Esophagus muscularis mucosa (tissue), 3 donors: ENCODE results near the gene DSN1.

Source experiments
- POLR2A ChIP-seq: fragments of 450-650 bp; IDR thresholded peaks from one replicate; pipeline ENCODE4 v1.6.1; 2017; ENCODE audit warnings: antibody characterized with exemption, moderate library complexity, mild to moderate bottlenecking, low read depth
- TF ChIP-seq, protein P1 (sequence below), 3 experiments: fragments of 200-600 bp in 2 of 3; fragments of 450-650 bp in 1 of 3; sonication (generic) in 2 of 3; IDR thresholded peaks; one replicate each; pipeline ENCODE4 v1.5.1; 2017 to 2019; ENCODE audit warnings: antibody characterized with exemption in 3 of 3, mild to moderate bottlenecking in 2 of 3, moderate library complexity in 1 of 3

- TF ChIP-seq, protein P1, sequence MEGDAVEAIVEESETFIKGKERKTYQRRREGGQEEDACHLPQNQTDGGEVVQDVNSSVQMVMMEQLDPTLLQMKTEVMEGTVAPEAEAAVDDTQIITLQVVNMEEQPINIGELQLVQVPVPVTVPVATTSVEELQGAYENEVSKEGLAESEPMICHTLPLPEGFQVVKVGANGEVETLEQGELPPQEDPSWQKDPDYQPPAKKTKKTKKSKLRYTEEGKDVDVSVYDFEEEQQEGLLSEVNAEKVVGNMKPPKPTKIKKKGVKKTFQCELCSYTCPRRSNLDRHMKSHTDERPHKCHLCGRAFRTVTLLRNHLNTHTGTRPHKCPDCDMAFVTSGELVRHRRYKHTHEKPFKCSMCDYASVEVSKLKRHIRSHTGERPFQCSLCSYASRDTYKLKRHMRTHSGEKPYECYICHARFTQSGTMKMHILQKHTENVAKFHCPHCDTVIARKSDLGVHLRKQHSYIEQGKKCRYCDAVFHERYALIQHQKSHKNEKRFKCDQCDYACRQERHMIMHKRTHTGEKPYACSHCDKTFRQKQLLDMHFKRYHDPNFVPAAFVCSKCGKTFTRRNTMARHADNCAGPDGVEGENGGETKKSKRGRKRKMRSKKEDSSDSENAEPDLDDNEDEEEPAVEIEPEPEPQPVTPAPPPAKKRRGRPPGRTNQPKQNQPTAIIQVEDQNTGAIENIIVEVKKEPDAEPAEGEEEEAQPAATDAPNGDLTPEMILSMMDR (IDR thresholded peaks at IDR 0.05), result no peak
- TF ChIP-seq POLR2A, result no peak
Observed at GRCh38 chr20:36720510-36720909, 53.1 kb downstream of the DSN1 start.
